Cardiac muscle cell (in vitro differentiated cells and primary cell): ENCODE data around the gene CAST. TPM values are rescaled to one million over a fixed set of nuclear protein-coding genes. Genes with fewer than 3 reads are reported as not detected.

Source experiments
- DNase-seq, 2 donors: peaks; one replicate each; pipeline versions ENCODE4 v3.0.0 to v3.0.0-alpha.2; 2010 to 2017; ENCODE audit warnings: low read depth in 1 of 2, low spot score in 1 of 2
- H3K27ac ChIP-seq: fragments of 200-600 bp; sonication (generic); 2 replicates; pipeline ENCODE4 v1.5.1; 2016
- H3K27me3 ChIP-seq: fragments of 200-600 bp; sonication (generic); 2 replicates; pipeline ENCODE4 v1.6.0; 2016; ENCODE audit warnings: control low read depth
- H3K36me3 ChIP-seq: fragments of 200-600 bp; sonication (generic); 2 replicates; pipeline ENCODE4 v1.5.1; 2016; ENCODE audit warnings: control low read depth
- H3K4me1 ChIP-seq: fragments of 200-600 bp; sonication (generic); 2 replicates; pipeline ENCODE4 v1.8.1; 2017; ENCODE audit warnings: low read depth, mild to moderate bottlenecking, mixed run types
- H3K4me3 ChIP-seq: fragments of 200-600 bp; sonication (generic); 2 replicates; pipeline ENCODE4 v1.5.1; 2016; ENCODE audit warnings: mild to moderate bottlenecking
- H3K9me3 ChIP-seq: fragments of 200-600 bp; sonication (generic); 2 replicates; pipeline ENCODE4 v1.5.1; 2017; ENCODE audit warnings: low read depth, mild to moderate bottlenecking, control low read depth
- CTCF ChIP-seq: IDR thresholded peaks from 2 replicates; pipeline ENCODE4 v1.5.1; 2012; ENCODE audit warnings: low read depth, mild to moderate bottlenecking, low read length
- polyA plus RNA-seq: library from polyadenylated mRNA; unstranded; fragments of >200 nt; fragmentation: Nextera tagmentation; extraction: Ambion mirVana; gene quantifications from 2 replicates; pipeline ENCODE4 v1.2.1, GENCODE V29; 2016
- total RNA-seq: library from RNA; depleted of rRNA; stranded (reverse); fragments of >200 nt; gene quantifications from 2 replicates; pipeline ENCODE4 v1.2.3, GENCODE V29; 2016

Gene CAST
- total and polyA plus RNA-seq, 2 experiments from 2014 or later, result 85.2 to 101 TPM

- H3K4me3 ChIP-seq, result no peak overlapping the region
- H3K36me3 ChIP-seq, result peaks cover 4% of the 10 kb centered on the region
- H3K27me3 ChIP-seq, result no peaks in the 10 kb centered on the region
- peak; percentile 34 for TF ChIP-seq CTCF
- peak in 1 of 2 donors; percentile 23 for DNase-seq
- no peak overlapping the region for H3K27ac ChIP-seq
- H3K4me1 ChIP-seq, result peaks cover 18% of the 10 kb centered on the region
- H3K9me3 ChIP-seq, result no peaks in the 10 kb centered on the region
Measured at GRCh38 chr5:96729156-96729555, 67.0 kb downstream of the CAST start.

GRCh38 chr5:96730586-96730985, 68.4 kb downstream of the CAST start:
- no peak for DNase-seq
- Histone ChIP-seq H3K27me3 (no peaks in the 10 kb centered on the region), H3K36me3 (peaks cover 4% of the 10 kb centered on the region), H3K9me3 (no peaks in the 10 kb centered on the region), H3K4me1 (peaks cover 17% of the 10 kb centered on the region), H3K4me3 (no peak overlapping the region), H3K27ac (peak overlapping the region; percentile 53)
- no peak for TF ChIP-seq CTCF

GRCh38 chr5:96733771-96734500, 71.8 kb downstream of the CAST start:
- H3K36me3 ChIP-seq, result peaks cover 22% of the 10 kb centered on the region
- no peak for TF ChIP-seq CTCF
- peaks cover 14% of the 10 kb centered on the region for H3K4me1 ChIP-seq
- DNase-seq, result no peak
- no peak overlapping the region for H3K4me3 ChIP-seq
- no peak overlapping the region for H3K27ac ChIP-seq
- H3K27me3 ChIP-seq, result no peaks in the 10 kb centered on the region
- no peaks in the 10 kb centered on the region for H3K9me3 ChIP-seq

GRCh38 chr5:96734871-96735325, 72.7 kb downstream of the CAST start:
- DNase-seq, result peak in 1 of 2 donors; percentile 71
- no peak overlapping the region for H3K27ac ChIP-seq
- H3K9me3 ChIP-seq, result no peaks in the 10 kb centered on the region
- H3K36me3 ChIP-seq, result peaks cover 29% of the 10 kb centered on the region
- H3K4me3 ChIP-seq, result no peak overlapping the region
- no peaks in the 10 kb centered on the region for H3K27me3 ChIP-seq
- TF ChIP-seq CTCF, result no peak
- peaks cover 12% of the 10 kb centered on the region for H3K4me1 ChIP-seq

- H3K36me3 ChIP-seq, result peaks cover 25% of the 10 kb centered on the region
Measured at GRCh38 chr5:96736937-96737336, 74.8 kb downstream of the CAST start.

More at GRCh38 chr5:96736937-96737336, 74.8 kb downstream of the CAST start:
- TF ChIP-seq CTCF, result no peak
- H3K27ac ChIP-seq, result no peak overlapping the region
- no peak for DNase-seq
- no peaks in the 10 kb centered on the region for H3K27me3 ChIP-seq
- H3K4me1 ChIP-seq, result peaks cover 11% of the 10 kb centered on the region
- H3K9me3 ChIP-seq, result no peaks in the 10 kb centered on the region
- H3K4me3 ChIP-seq, result no peak overlapping the region
